ENCODE measurements around the gene CMTM4. TPM values are rescaled to one million over a fixed set of nuclear protein-coding genes. Genes with fewer than 3 reads are reported as not detected.

Gene CMTM4
- total and polyA plus RNA-seq, 7 donors = 6.1 to 65.1 (median 12.5) TPM

DNA sequence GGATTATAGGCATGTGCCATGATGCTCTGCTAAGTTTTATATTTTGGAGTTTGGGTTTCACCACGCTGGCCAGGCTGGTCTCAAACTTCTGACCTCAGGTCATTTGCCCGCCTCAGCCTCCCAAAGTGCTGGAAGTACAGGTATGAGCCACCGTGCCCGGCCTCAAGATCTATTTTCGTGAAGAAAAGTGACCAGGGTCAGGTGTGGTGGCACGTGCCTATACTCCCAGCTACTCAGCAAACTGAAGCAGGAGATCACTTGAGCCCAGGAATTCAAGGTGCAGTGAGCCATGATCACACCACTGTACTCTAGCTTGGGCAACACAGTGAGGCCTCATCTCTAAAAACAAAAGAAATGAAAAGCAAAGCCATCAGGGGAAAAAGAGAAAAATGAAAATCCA lies 18.7 kb downstream of the CMTM4 start:
- no peak for DNase-seq
- Histone ChIP-seq H3K36me3 (peaks cover 0 to 5% (median 0%) of the 10 kb centered on the region in 4 donors), H3K4me3 (no peak overlapping the region), H3K4me1 (peaks cover 0 to 11% (median 7%) of the 10 kb centered on the region in 4 donors), H3K9me3 (no peaks in the 10 kb centered on the region), H3K27ac (no peak overlapping the region), H3K27me3 (no peaks in the 10 kb centered on the region)
- intact Hi-C loops (cut with DNase I) = no loop called here
- TF ChIP-seq POLR2A (IDR thresholded peaks at IDR 0.05) = no peak
- no peak for TF ChIP-seq POLR2AphosphoS5 (IDR thresholded peaks at IDR 0.05)
- TF ChIP-seq, protein P1, sequence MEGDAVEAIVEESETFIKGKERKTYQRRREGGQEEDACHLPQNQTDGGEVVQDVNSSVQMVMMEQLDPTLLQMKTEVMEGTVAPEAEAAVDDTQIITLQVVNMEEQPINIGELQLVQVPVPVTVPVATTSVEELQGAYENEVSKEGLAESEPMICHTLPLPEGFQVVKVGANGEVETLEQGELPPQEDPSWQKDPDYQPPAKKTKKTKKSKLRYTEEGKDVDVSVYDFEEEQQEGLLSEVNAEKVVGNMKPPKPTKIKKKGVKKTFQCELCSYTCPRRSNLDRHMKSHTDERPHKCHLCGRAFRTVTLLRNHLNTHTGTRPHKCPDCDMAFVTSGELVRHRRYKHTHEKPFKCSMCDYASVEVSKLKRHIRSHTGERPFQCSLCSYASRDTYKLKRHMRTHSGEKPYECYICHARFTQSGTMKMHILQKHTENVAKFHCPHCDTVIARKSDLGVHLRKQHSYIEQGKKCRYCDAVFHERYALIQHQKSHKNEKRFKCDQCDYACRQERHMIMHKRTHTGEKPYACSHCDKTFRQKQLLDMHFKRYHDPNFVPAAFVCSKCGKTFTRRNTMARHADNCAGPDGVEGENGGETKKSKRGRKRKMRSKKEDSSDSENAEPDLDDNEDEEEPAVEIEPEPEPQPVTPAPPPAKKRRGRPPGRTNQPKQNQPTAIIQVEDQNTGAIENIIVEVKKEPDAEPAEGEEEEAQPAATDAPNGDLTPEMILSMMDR (IDR thresholded peaks at IDR 0.05) = no peak
- TF ChIP-seq EP300 (IDR thresholded peaks at IDR 0.05) = no peak
- WGBS, 2 donors = 92 to 95% methylated on average over 6 of the region's 6 CpGs

DNA sequence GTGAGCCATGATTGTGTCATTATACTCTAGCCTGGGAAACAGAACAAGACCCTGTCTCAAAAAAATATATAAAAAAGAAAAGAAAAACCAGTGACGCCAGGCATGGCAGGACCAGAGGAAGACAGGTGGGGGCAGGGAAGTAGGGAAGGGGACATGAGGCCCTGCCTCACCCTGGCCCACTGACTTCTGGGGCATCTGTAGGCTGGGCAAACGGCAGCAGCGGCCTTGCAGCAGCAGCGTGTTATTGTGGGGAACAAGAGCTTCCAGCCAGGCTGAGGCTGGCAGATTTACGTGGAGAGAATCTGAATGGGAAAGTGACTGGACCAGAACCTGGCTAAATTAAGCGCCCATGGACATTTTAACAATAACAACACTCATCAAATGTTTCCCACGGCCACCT lies 19.4 kb downstream of the CMTM4 start:
- Histone ChIP-seq H3K36me3 (peaks cover 0 to 5% (median 0%) of the 10 kb centered on the region in 4 donors), H3K9me3 (no peaks in the 10 kb centered on the region), H3K4me1 (peaks cover 0 to 11% (median 7%) of the 10 kb centered on the region in 4 donors), H3K27ac (no peak overlapping the region), H3K27me3 (no peaks in the 10 kb centered on the region), H3K4me3 (no peak overlapping the region)
- no peak for DNase-seq
- 92 to 94% methylated on average over 7 of the region's 7 CpGs for WGBS, 2 donors
- intact Hi-C loops (cut with DNase I) = no loop called here
- TF ChIP-seq POLR2AphosphoS5 (IDR thresholded peaks at IDR 0.05) (no peak), EP300 (IDR thresholded peaks at IDR 0.05) (no peak), POLR2A (IDR thresholded peaks at IDR 0.05) (no peak)
- TF ChIP-seq, protein P1 (IDR thresholded peaks at IDR 0.05) = no peak

DNA sequence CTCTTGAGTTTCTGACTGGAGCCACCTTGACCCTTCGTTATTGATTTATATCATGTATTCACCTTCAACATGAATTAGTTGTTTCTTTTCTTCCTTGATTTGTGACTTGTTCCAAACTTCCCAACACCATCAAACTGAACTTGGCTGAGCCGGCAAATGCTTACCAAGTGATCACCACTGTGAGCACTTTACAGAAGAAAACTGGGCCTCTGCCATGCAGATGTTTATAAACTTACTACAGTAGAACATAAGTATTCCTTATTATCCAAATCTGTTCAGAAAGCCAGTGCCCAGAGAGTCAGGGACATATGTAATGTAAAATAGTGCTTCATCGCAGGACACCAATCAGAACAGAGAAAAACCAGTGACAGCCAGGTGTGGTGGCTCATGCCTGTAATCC lies 19.9 kb downstream of the CMTM4 start:
- no peak overlapping the region for H3K27ac ChIP-seq
- peaks cover 0 to 11% (median 7%) of the 10 kb centered on the region in 4 donors for H3K4me1 ChIP-seq
- intact Hi-C loops (cut with DNase I) = no loop called here
- peaks cover 0 to 5% (median 0%) of the 10 kb centered on the region in 4 donors for H3K36me3 ChIP-seq
- no peaks in the 10 kb centered on the region for H3K27me3 ChIP-seq
- H3K9me3 ChIP-seq = no peaks in the 10 kb centered on the region
- no peak for TF ChIP-seq EP300 (IDR thresholded peaks at IDR 0.05)
- TF ChIP-seq, protein P1 (IDR thresholded peaks at IDR 0.05) = no peak
- no peak for TF ChIP-seq POLR2A (IDR thresholded peaks at IDR 0.05)
- TF ChIP-seq POLR2AphosphoS5 (IDR thresholded peaks at IDR 0.05) = no peak
- WGBS, 2 donors = 87% methylated on average over 3 of the region's 3 CpGs
- DNase-seq = no peak
- H3K4me3 ChIP-seq = no peak overlapping the region

DNA sequence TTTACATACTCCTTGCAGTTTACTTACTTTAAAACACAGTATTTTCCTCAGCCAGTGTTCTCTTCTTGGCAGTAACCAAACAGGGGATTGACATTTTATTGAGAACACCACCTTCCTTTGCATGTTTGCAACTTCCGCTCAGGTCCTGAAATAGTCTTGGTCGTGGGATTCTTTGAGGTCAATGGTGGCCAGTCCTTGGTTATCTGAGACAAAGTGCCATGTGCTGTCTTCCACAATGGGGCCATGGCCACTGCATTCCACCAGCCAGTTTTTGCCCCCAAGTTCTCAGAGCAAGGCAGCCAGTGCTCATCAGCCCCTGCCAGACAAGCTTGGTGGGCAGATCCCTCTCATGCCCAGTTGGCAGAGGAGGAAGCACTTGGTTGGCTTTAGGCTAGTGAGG lies 22.9 kb downstream of the CMTM4 start:
- Histone ChIP-seq H3K36me3 (peaks cover 0 to 5% (median 0%) of the 10 kb centered on the region in 4 donors), H3K9me3 (no peaks in the 10 kb centered on the region), H3K27ac (no peak overlapping the region), H3K4me1 (peaks cover 0 to 11% (median 7%) of the 10 kb centered on the region in 4 donors), H3K4me3 (no peak overlapping the region), H3K27me3 (no peaks in the 10 kb centered on the region)
- intact Hi-C loops (cut with DNase I) = no loop called here
- 91 to 96% methylated on average over 2 of the region's 2 CpGs for WGBS, 2 donors
- TF ChIP-seq POLR2A (IDR thresholded peaks at IDR 0.05) (no peak), EP300 (IDR thresholded peaks at IDR 0.05) (no peak), POLR2AphosphoS5 (IDR thresholded peaks at IDR 0.05) (no peak)
- TF ChIP-seq, protein P1 (IDR thresholded peaks at IDR 0.05) = no peak
- no peak for DNase-seq

Measured in sigmoid colon (tissue), 7 donors.